Mucosa of descending colon (tissue), 3 donors: ENCODE data around the gene DNAI1. TPM values are rescaled to one million over a fixed set of nuclear protein-coding genes. Genes with fewer than 3 reads are reported as not detected.
"Not testable (repeated sequence)": the region's sequence is repeated elsewhere in the genome, so short reads cannot be mapped to it uniquely, and the experiment has no call there.

Source experiments
- ATAC-seq: fragments of 200-7000 bp; cut with Tn5 transposase; one replicate; pipeline ENCODE4 v1.9.1; 2020; ENCODE audit warnings: mild to moderate bottlenecking, moderate library complexity
- DNase-seq, 3 donors: peaks; one replicate each; pipeline ENCODE4 v3.0.0-alpha.2; 2020
- H3K36me3 ChIP-seq: fragments of 200-600 bp; one replicate; pipeline ENCODE4 v1.8.0; 2021; ENCODE audit warnings: low read depth, mild to moderate bottlenecking
- H3K4me1 ChIP-seq: fragments of 200-600 bp; one replicate; pipeline ENCODE4 v1.8.0; 2021; ENCODE audit warnings: low read depth, mild to moderate bottlenecking
- H3K4me3 ChIP-seq: fragments of 200-600 bp; one replicate; pipeline ENCODE4 v1.8.0; 2021; ENCODE audit warnings: mild to moderate bottlenecking
- H3K9me3 ChIP-seq: fragments of 200-600 bp; one replicate; pipeline ENCODE4 v1.8.0; 2021; ENCODE audit warnings: mild to moderate bottlenecking
- intact Hi-C, 2 donors: fragments of 100-400 bp; cut with DNase I in 1 of 2; cut with micrococcal nuclease in 1 of 2; formaldehyde crosslinking; loops; one replicate each; pipeline versions ENCODE4 v1.11.0 to v1.11.1; 2022; cut with DNase I, micrococcal nuclease
- total RNA-seq, 3 donors: library from RNA; stranded (reverse); fragmentation: NEBNext Ultra II Directional in 2 of 3; extraction: Animal tissue kit (Norgen Biotek cat#: 25700) in 2 of 3; gene quantifications; one replicate each; pipeline versions ENCODE4 v1.2.1 to v1.2.4, GENCODE V29; 2021 to 2023
- TF ChIP-seq, protein P1 (sequence below): fragments of 200-600 bp; IDR thresholded peaks from one replicate; pipeline ENCODE4 v1.8.0; 2022; ENCODE audit warnings: antibody characterized with exemption, mild to moderate bottlenecking
- donor health status: DM: no; HTN: no; CAD: no; lungs with moderate emphysema.
- donor health status: DM: no; HTN: no; CAD: no.
- donor health status: DM: no; HTN: yes; CAD: no.

DNAI1 gene
- total RNA-seq, 3 donors from 2014 or later: not detected

DNA sequence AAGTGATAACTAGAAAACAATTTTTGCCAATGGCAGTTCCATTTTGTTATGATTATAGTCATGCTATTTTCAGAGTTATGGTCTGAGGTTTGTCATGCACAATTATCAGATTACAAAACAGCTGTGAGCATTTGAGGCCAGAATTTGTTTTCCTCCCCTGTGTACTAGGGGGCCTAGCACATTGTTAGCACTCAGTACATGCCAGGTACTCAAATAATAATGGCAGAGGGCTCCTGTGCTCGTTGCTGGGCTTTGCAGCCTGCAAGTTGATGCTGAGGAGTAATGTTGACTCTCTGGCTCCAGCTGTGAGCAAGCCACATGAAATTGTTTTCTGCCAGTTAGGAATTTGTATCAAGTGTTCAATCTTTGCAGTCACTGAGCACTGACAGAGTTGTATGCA lies 6.9 kb downstream of the DNAI1 start:
- TF ChIP-seq, protein P1, sequence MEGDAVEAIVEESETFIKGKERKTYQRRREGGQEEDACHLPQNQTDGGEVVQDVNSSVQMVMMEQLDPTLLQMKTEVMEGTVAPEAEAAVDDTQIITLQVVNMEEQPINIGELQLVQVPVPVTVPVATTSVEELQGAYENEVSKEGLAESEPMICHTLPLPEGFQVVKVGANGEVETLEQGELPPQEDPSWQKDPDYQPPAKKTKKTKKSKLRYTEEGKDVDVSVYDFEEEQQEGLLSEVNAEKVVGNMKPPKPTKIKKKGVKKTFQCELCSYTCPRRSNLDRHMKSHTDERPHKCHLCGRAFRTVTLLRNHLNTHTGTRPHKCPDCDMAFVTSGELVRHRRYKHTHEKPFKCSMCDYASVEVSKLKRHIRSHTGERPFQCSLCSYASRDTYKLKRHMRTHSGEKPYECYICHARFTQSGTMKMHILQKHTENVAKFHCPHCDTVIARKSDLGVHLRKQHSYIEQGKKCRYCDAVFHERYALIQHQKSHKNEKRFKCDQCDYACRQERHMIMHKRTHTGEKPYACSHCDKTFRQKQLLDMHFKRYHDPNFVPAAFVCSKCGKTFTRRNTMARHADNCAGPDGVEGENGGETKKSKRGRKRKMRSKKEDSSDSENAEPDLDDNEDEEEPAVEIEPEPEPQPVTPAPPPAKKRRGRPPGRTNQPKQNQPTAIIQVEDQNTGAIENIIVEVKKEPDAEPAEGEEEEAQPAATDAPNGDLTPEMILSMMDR: no peak
- Histone ChIP-seq H3K4me3 (no peak overlapping the region), H3K9me3 (no peaks in the 10 kb centered on the region), H3K4me1 (no peaks in the 10 kb centered on the region), H3K36me3 (no peaks in the 10 kb centered on the region)
- DNase-seq: no peak
- intact Hi-C loops: no loop called here
- no peak for ATAC-seq

DNA sequence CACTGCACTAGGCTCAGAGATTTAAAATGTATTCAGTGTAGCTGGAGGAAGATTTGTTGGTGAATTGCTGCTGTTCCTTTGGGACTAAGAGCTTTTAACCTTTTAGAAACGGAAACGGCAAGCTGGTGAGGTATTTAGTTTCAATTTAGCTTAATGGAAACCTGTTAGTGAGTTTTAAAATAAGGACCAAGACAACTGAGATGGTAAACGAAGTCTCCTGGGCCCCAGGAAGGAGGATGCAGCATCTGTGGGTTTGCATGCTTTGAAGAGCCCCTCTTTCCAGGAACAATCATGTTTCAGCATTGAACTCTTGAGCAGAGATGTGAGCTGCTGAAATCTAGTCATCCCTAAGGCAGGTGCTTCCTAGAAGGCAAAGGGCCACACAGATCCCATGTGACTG lies 16.5 kb downstream of the DNAI1 start:
- DNase-seq: no peak
- H3K36me3 ChIP-seq: no peaks in the 10 kb centered on the region

DNA sequence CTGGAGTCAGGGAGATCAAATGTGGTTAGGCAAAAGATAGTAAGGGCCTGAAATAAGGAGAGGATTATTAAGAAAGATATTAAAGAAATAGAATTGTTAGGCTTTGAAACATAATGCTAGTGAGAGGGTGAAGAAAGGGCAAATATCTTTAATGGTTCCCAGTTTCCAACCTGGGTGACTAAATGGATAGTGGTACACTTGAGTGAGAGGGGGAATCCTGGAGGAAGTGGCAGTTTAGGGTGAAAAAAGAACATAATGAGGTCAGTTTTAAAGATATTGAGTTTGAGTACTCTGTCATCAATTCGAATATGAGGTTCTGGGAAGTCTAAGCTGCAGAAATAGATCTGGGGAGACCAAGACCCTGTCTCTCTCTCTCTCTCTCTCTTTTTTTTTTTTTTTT lies 18.9 kb downstream of the DNAI1 start:
- DNase-seq (no peak), ATAC-seq (no peak)
- H3K4me1 ChIP-seq: peaks cover 14% of the 10 kb centered on the region
- no peak overlapping the region for H3K4me3 ChIP-seq
- H3K36me3 ChIP-seq: no peaks in the 10 kb centered on the region
- TF ChIP-seq, protein P1: no peak
- intact Hi-C loops: no loop called here
- H3K9me3 ChIP-seq: no peaks in the 10 kb centered on the region

More for the DNA sequence above, 16.5 kb downstream of the DNAI1 start:
- intact Hi-C loops: no loop called here
- no peak for ATAC-seq
- TF ChIP-seq, protein P1: no peak
- no peak overlapping the region for H3K4me3 ChIP-seq
- peaks cover 9% of the 10 kb centered on the region for H3K4me1 ChIP-seq
- no peaks in the 10 kb centered on the region for H3K9me3 ChIP-seq

DNA sequence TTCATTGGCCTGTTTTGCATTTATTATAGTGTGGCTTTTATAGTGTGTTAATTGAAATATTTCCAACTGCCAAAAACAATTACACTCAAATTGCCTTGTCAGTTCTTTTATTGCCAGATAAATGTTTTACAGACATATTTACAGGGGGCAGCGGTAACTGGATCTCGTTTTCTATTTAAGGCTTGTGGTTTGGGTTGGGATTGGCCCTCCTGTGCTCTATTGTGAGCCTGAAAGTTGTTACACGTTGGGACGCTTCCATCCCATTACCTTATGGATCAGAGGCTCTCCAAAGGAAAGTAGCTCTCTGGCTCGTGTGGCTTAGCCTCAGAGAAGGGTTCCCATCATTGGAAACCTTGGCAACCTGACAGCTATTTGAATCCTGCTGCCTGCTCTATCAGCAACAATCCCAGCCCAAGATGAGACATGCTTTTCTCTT lies 20.8 kb downstream of the DNAI1 start:
- no peak overlapping the region for H3K4me3 ChIP-seq
- DNase-seq (peak in 1 of 3 donors; percentile 19), ATAC-seq (peak; percentile 47)
- intact Hi-C loops: no loop called here
- peaks cover 14% of the 10 kb centered on the region for H3K4me1 ChIP-seq
- no peaks in the 10 kb centered on the region for H3K36me3 ChIP-seq
- TF ChIP-seq, protein P1: no peak
- no peaks in the 10 kb centered on the region for H3K9me3 ChIP-seq

DNA sequence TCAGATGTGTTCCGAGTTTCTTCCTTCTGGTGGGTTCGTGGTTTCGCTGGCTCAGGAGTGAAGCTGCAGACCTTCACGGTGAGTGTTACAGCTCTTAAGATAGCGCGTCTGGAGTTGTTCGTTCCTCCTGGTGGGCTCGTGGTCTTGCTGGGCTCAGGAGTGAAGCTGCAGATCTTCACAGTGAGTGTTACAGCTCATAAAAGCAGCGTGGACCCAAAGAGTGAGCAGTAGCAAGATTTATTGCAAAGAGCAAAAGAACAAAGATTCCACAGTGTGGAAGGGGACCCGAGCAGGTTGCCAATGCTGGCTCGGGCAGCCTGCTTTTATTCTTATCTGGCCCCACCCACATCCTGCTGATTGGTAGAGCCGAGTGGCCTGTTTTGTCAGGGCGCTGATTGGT lies 23.0 kb downstream of the DNAI1 start:
- H3K4me3 ChIP-seq, ATAC-seq, H3K36me3 ChIP-seq, DNase-seq, H3K9me3 ChIP-seq, intact Hi-C loops: not testable (repeated sequence)
- peaks cover 14% of the 10 kb centered on the region for H3K4me1 ChIP-seq

DNA sequence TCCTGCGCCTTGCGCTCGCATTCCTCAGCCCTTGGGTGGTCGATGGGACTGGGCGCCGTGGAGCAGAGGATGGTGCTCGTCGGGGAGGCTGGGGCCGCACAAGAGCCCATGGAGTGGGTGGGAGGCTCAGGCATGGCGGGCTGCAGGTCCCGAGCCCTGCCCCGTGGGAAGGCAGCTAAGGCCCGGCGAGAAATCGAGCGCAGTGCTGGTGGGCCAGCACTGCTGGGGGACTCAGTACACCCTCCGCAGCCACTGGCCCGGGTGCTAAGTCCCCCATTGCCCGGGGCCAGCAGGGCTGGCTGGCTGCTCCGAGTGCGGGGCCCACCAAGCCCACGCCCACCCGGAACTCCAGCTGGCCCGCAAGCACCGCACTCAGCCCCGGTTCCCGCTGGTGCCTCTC lies 24.1 kb downstream of the DNAI1 start:
- H3K36me3 ChIP-seq, H3K9me3 ChIP-seq, ATAC-seq, H3K4me3 ChIP-seq, DNase-seq, intact Hi-C loops: not testable (repeated sequence)
- peaks cover 14% of the 10 kb centered on the region for H3K4me1 ChIP-seq

DNA sequence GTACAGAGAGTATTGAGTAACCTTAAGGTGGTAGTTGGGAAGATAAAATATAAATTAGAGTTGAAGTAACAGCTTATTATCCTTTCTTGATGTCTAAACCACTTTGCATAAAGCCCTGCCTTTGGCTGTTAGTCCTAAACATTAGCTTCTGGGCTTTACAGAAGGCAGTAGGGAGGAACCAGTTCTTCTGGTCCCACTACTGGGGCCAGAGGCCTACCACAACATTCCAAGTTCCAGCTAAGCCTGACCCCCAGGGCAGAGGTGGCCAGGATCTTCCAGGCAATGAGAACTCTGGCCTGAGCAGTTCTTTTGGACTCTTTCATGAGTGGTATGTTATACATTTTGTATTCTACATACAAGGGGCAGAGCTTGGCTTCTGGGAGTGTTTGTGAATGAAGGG lies 26.1 kb downstream of the DNAI1 start:
- ATAC-seq: no peak
- H3K4me3 ChIP-seq: no peak overlapping the region
- DNase-seq: no peak

More for the DNA sequence above, 26.1 kb downstream of the DNAI1 start:
- Histone ChIP-seq H3K4me1 (peaks cover 8% of the 10 kb centered on the region), H3K9me3 (no peaks in the 10 kb centered on the region), H3K36me3 (no peaks in the 10 kb centered on the region)
- TF ChIP-seq, protein P1: no peak
- intact Hi-C loops: no loop called here
